Left lung (tissue), 10 donors: ENCODE measurements around the gene CPNE4. TPM values are rescaled to one million over a fixed set of nuclear protein-coding genes. Genes with fewer than 3 reads are reported as not detected.

Experiments
- ATAC-seq: fragments of 200-7000 bp; cut with Tn5 transposase; one replicate; pipeline ENCODE4 v1.9.1; 2020; ENCODE audit warnings: moderate library complexity
- DNase-seq, 4 donors: peaks; one replicate each; pipeline ENCODE4 v3.0.0-alpha.2; 2013 to 2020
- H3K27ac ChIP-seq, 2 donors: fragments of 200-600 bp; sonication (generic) in 1 of 2; one replicate each; pipeline versions ENCODE4 v1.5.0 to v1.8.0; 2020 to 2021
- H3K27me3 ChIP-seq, 2 donors: fragments of 200-600 bp; sonication (generic) in 1 of 2; one replicate each; pipeline versions ENCODE4 v1.5.0 to v1.8.0; 2020 to 2021
- H3K36me3 ChIP-seq, 2 donors: fragments of 200-600 bp; sonication (generic) in 1 of 2; one replicate each; pipeline versions ENCODE4 v1.5.0 to v1.8.0; 2020 to 2021
- H3K4me1 ChIP-seq, 2 donors: fragments of 200-600 bp; one replicate each; pipeline ENCODE4 v1.8.0; 2021
- H3K4me3 ChIP-seq, 2 donors: fragments of 200-600 bp; sonication (generic) in 1 of 2; one replicate each; pipeline versions ENCODE4 v1.5.0 to v1.8.0; 2020 to 2021; ENCODE audit warnings: mild to moderate bottlenecking in 1 of 2
- H3K9me3 ChIP-seq, 2 donors: fragments of 200-600 bp; sonication (generic) in 1 of 2; one replicate each; pipeline versions ENCODE4 v1.5.0 to v1.8.0; 2020 to 2021
- intact Hi-C, 2 donors: fragments of 100-400 bp; cut with DNase I; formaldehyde crosslinking; loops; one replicate each; pipeline versions ENCODE4 v1.11.2 to v1.14.2; 2022
- polyA plus RNA-seq, 6 donors: library from polyadenylated mRNA; unstranded; fragments of 120-200 nt; gene quantifications; one replicate each; pipeline ENCODE4 v1.2.1, GENCODE V29; 2013; ENCODE audit not compliant: insufficient read length in 6 of 6
- total RNA-seq, 2 donors: library from RNA; stranded (reverse); fragmentation: NEBNext Ultra II Directional; extraction: Animal tissue kit (Norgen Biotek cat#: 25700); gene quantifications; one replicate each; pipeline ENCODE4 v1.2.1, GENCODE V29; 2021
- TF ChIP-seq, protein P1 (sequence below), 2 donors: fragments of 200-600 bp; sonication (generic) in 1 of 2; IDR thresholded peaks; one replicate each; pipeline versions ENCODE4 v1.5.0 to v1.8.0; 2021; ENCODE audit warnings: antibody characterized with exemption in 2 of 2
- donor health status: DM: no; HTN: yes; CAD: no.
- donor health status: DM: no; HTN: no; CAD: no.

Gene CPNE4
- total and polyA plus RNA-seq, 8 donors: 0.24 to 2.1 (median 0.85) TPM

DNA sequence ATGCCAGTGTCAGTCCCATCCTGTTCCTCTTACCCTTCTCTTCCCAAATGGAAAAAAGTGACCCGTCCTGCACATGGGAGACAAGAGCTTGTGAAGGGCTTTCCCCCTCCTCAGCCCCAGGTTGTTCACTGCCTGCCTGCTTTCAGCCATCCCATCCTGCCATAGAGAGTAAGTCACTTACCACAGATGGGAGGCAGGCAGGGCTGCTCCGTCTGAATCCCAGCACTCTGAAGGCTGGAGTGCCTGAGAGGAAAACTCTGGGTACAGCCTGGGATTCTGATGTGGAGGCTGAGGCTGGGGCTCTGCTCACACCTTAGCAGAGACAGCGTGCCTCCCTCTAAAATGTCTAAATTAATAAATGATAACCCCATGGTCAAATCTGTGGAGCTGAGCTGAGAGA is 14.8 kb downstream of the CPNE4 start:
- Histone ChIP-seq H3K27ac (no peak overlapping the region), H3K36me3 (no peaks in the 10 kb centered on the region), H3K9me3 (no peaks in the 10 kb centered on the region), H3K27me3 (peaks cover 0 to 48% of the 10 kb centered on the region in 2 donors), H3K4me1 (no peaks in the 10 kb centered on the region), H3K4me3 (no peak overlapping the region)
- TF ChIP-seq, protein P1, sequence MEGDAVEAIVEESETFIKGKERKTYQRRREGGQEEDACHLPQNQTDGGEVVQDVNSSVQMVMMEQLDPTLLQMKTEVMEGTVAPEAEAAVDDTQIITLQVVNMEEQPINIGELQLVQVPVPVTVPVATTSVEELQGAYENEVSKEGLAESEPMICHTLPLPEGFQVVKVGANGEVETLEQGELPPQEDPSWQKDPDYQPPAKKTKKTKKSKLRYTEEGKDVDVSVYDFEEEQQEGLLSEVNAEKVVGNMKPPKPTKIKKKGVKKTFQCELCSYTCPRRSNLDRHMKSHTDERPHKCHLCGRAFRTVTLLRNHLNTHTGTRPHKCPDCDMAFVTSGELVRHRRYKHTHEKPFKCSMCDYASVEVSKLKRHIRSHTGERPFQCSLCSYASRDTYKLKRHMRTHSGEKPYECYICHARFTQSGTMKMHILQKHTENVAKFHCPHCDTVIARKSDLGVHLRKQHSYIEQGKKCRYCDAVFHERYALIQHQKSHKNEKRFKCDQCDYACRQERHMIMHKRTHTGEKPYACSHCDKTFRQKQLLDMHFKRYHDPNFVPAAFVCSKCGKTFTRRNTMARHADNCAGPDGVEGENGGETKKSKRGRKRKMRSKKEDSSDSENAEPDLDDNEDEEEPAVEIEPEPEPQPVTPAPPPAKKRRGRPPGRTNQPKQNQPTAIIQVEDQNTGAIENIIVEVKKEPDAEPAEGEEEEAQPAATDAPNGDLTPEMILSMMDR (IDR thresholded peaks at IDR 0.05): no peak
- intact Hi-C loops: no loop called here
- ATAC-seq (no peak), DNase-seq (peak in 1 of 4 donors; percentile 17)

DNA sequence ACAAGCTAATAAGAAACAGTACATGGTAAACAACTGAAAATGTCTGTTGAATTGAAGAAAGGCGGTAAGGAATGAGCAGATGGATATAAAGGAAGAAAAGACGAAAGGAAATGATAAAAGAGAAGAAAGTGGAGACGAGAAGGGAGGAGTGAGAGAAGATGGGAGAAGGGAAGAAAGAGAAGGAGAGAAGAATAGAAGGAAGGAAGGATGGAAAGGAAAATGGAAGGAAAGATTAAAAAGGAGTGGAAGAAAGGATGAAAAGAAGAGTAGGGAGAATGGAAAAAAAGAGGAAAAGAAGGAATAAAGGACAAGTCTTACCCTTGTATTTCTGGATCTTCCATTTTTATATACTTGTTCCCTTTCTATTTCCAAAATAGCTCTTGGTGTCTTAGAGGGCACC is 17.7 kb downstream of the CPNE4 start:
- intact Hi-C loops: no loop called here
- ATAC-seq: no peak

DNA sequence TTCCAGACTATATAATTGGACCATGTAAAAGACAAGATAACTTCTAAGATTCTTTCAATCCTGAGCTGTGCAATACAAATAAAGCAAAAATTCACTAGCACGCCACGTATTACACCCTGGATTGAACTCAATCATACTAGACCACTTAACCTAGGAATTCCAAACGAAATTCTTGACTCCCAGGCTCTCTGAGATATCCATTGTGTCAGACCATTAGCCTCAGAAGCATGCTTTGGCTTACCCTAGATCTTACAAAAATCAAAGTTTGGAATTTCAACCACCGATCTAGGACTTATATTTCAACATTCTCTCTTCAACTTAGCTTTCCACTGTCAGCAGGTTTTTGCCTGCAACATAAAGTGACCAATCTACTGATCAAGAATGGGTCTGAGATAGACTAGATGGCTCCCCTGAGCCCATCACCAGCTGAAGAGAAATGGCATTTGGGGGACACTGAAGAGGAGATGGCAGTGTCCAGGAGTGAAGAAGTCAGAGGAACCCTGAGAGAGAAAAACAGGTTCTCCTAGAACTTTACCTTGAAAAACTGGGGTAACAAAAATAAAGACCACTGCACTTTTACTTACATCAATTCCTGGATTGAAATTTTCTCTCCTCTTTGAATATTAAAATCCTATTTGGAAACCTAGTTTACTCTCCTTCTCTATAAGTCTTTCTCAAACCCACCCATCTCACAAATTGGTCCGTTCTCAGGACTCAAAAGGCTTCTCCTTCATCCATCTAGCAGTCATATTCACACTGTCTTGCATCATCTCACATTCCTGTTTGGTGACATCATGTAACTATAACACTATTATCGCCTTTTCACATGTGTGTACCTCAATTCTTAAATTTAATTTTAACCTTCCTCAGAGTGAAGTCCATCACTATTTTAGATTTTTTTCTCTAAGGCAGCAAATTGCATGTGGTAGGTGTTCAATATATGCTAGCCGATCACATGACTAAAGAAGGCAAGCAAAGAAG is 18.5 kb downstream of the CPNE4 start:
- Histone ChIP-seq H3K4me3 (no peak overlapping the region), H3K27ac (no peak overlapping the region), H3K4me1 (no peaks in the 10 kb centered on the region), H3K9me3 (no peaks in the 10 kb centered on the region), H3K36me3 (no peaks in the 10 kb centered on the region), H3K27me3 (peaks cover 0 to 51% of the 10 kb centered on the region in 2 donors)
- no peak for DNase-seq
- ATAC-seq: no peak
- intact Hi-C loops: no loop called here
- TF ChIP-seq, protein P1 (IDR thresholded peaks at IDR 0.05): no peak

More for the DNA sequence above, 17.7 kb downstream of the CPNE4 start:
- Histone ChIP-seq H3K36me3 (no peaks in the 10 kb centered on the region), H3K9me3 (no peaks in the 10 kb centered on the region), H3K4me3 (no peak overlapping the region), H3K4me1 (no peaks in the 10 kb centered on the region), H3K27me3 (peaks cover 0 to 51% of the 10 kb centered on the region in 2 donors), H3K27ac (no peak overlapping the region)
- TF ChIP-seq, protein P1 (IDR thresholded peaks at IDR 0.05): no peak
- no peak for DNase-seq

DNA sequence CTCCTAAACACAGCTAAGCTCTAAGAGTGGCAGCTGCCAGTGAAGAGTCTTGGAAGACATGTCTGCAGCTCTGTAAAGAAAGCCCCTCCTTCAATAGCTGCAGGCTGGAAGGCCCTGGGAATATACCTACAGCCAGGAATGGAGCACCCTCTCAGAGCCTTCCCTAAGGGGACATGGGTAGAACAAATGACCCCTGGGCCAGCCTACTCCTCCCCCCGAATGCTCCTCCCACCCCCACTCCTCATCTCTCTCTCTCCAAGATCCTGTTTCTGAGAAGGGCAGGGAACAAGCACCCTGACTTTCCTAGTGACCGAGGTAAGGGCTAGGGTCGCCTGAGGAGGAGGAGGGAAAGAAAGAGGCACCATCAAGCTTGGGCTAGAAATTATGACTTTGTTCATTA is 20.7 kb downstream of the CPNE4 start:
- Histone ChIP-seq H3K27me3 (peaks cover 0 to 35% of the 10 kb centered on the region in 2 donors), H3K27ac (no peak overlapping the region), H3K4me3 (no peak overlapping the region), H3K9me3 (no peaks in the 10 kb centered on the region), H3K36me3 (no peaks in the 10 kb centered on the region), H3K4me1 (no peaks in the 10 kb centered on the region)
- TF ChIP-seq, protein P1 (IDR thresholded peaks at IDR 0.05): no peak
- DNase-seq (no peak), ATAC-seq (no peak)
- intact Hi-C loops: no loop called here

DNA sequence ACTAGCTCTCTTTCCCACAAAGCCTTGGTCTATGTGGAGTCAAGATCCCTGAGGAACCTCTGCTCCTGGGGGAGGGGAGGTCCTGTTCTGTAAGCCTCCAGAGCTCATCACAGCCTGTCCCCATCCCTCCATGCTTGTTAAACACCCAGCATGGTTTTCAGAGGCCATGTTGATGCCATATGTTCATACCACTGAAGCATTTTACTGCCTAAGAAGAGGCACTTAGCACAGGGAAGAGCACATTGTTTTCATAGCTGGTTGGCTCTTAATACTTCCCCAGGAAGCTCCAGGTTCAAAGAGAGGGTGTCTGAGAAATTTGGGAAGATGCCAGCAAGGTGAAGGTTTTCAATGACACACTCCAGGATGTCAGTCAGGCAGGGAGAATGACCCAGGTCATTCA is 25.6 kb downstream of the CPNE4 start:
- peak; percentile 53 for ATAC-seq
- TF ChIP-seq, protein P1 (IDR thresholded peaks at IDR 0.05): no peak
- no peaks in the 10 kb centered on the region for H3K9me3 ChIP-seq

More for the DNA sequence above, 25.6 kb downstream of the CPNE4 start:
- intact Hi-C loops: no loop called here
- Histone ChIP-seq H3K36me3 (no peaks in the 10 kb centered on the region), H3K27me3 (peaks cover 0 to 3% of the 10 kb centered on the region in 2 donors), H3K4me3 (no peak overlapping the region), H3K27ac (no peak overlapping the region), H3K4me1 (no peaks in the 10 kb centered on the region)
- no peak for DNase-seq
